Measurements from ENCODE around the gene GOLT1B. TPM values are rescaled to one million over a fixed set of nuclear protein-coding genes. Genes with fewer than 3 reads are reported as not detected.

GOLT1B gene
- total RNA-seq, 1 donor from 2014 or later: 42.9 TPM

- DNase-seq: no peak
- peaks cover 5% of the 10 kb centered on the region for H3K4me1 Mint-ChIP-seq
- H3K4me3 Mint-ChIP-seq: no peak overlapping the region
- intact Hi-C loops (cut with micrococcal nuclease): loop anchor here (2.0 to 5.0 kb wide), 3 partner anchors 13 to 58 kb away; partner anchors contain the start of genes GOLT1B, RECQL and SPX
- H3K9me3 Mint-ChIP-seq: peaks cover 4% of the 10 kb centered on the region
- no peaks in the 10 kb centered on the region for H3K27me3 Mint-ChIP-seq
- peak overlapping the region; percentile 67 for H3K27ac Mint-ChIP-seq
- H3K36me3 Mint-ChIP-seq (ENCODE audit: low read depth): peaks cover 1% of the 10 kb centered on the region
Observed at GRCh38 chr12:21559855-21560569, 58.4 kb downstream of the GOLT1B start.

- Mint-ChIP-seq H3K4me3 (no peak overlapping the region), H3K27me3 (no peaks in the 10 kb centered on the region), H3K9me3 (peaks cover 4% of the 10 kb centered on the region), H3K4me1 (peaks cover 5% of the 10 kb centered on the region), H3K36me3 (ENCODE audit: low read depth) (peaks cover 1% of the 10 kb centered on the region), H3K27ac (no peak overlapping the region)
- DNase-seq: no peak
- intact Hi-C loops (cut with micrococcal nuclease): loop anchor here (2.0 to 5.0 kb wide), 3 partner anchors 14 to 59 kb away; partner anchors contain the start of genes GOLT1B, RECQL and SPX
Observed at GRCh38 chr12:21561158-21561557, 59.6 kb downstream of the GOLT1B start.

- no peaks in the 10 kb centered on the region for H3K9me3 Mint-ChIP-seq
- intact Hi-C loops (cut with micrococcal nuclease): loop anchor here (5.0 kb wide), 2 partner anchors 36 to 61 kb away; partner anchors contain the start of genes GOLT1B, RECQL and SPX
- peaks cover 5% of the 10 kb centered on the region for H3K4me1 Mint-ChIP-seq
- H3K4me3 Mint-ChIP-seq: no peak overlapping the region
- no peak for DNase-seq
- peaks cover 1% of the 10 kb centered on the region for H3K27me3 Mint-ChIP-seq
- H3K27ac Mint-ChIP-seq: no peak overlapping the region
- H3K36me3 Mint-ChIP-seq (ENCODE audit: low read depth): peaks cover 1% of the 10 kb centered on the region
Observed at GRCh38 chr12:21562859-21563258, 61.3 kb downstream of the GOLT1B start.

GRCh38 chr12:21566223-21566906, 64.8 kb downstream of the GOLT1B start:
- H3K4me3 Mint-ChIP-seq: no peak overlapping the region
- H3K36me3 Mint-ChIP-seq (ENCODE audit: low read depth): no peaks in the 10 kb centered on the region
- H3K27ac Mint-ChIP-seq: no peak overlapping the region
- H3K27me3 Mint-ChIP-seq: peaks cover 1% of the 10 kb centered on the region
- intact Hi-C loops (cut with micrococcal nuclease): no loop called here
- H3K4me1 Mint-ChIP-seq: no peaks in the 10 kb centered on the region
- no peak for DNase-seq
- H3K9me3 Mint-ChIP-seq: no peaks in the 10 kb centered on the region

GRCh38 chr12:21566907-21567394, 65.4 kb downstream of the GOLT1B start:
- intact Hi-C loops (cut with micrococcal nuclease): no loop called here
- Mint-ChIP-seq H3K9me3 (no peaks in the 10 kb centered on the region), H3K27me3 (peaks cover 1% of the 10 kb centered on the region), H3K36me3 (ENCODE audit: low read depth) (no peaks in the 10 kb centered on the region), H3K4me3 (no peak overlapping the region), H3K4me1 (no peaks in the 10 kb centered on the region), H3K27ac (no peak overlapping the region)
- DNase-seq: no peak

Other genes starting within 250 kb of the GOLT1B start
- gene SLCO1A2, start 166.9 kb upstream of the GOLT1B start, total RNA-seq: 0.02 TPM in 1 of 2 replicates, not detected in the other
- not detected in 2 replicates for gene IAPP, start 128.9 kb upstream of the GOLT1B start, total RNA-seq
- gene PYROXD1, start 64.1 kb upstream of the GOLT1B start, total RNA-seq: 32.7 and 36.7 TPM in 2 replicates
- 61.9 and 64.9 TPM in 2 replicates for gene RECQL, start 154 bp upstream of the GOLT1B start, total RNA-seq
- gene SPX, start 24.5 kb downstream of the GOLT1B start, total RNA-seq: 0.59 and 1.0 TPM in 2 replicates
- gene GYS2, start 103.1 kb downstream of the GOLT1B start, total RNA-seq: 0.17 TPM in 1 of 2 replicates, not detected in the other
- 1,574 and 1,607 TPM in 2 replicates for gene LDHB, start 156.1 kb downstream of the GOLT1B start, total RNA-seq

Data from activated CD4-positive, alpha-beta T cell treated with anti-CD3 and anti-CD28 coated beads, Interleukin-2, amount 10 ng/mL, durations not matched to agents 24 days and 14 days (primary cell).